Right atrium auricular region (tissue), 2 donors: ENCODE measurements around the gene LPGAT1. TPM values are rescaled to one million over a fixed set of nuclear protein-coding genes. Genes with fewer than 3 reads are reported as not detected.

Source experiments
- DNase-seq: peaks from one replicate; pipeline ENCODE4 v3.0.0-alpha.2; 2019; ENCODE audit warnings: low spot score
- H3K27ac ChIP-seq, 2 donors: fragments of 200-600 bp; sonication (generic); 1 replicate in 1 of 2; 2 replicates in 1 of 2; pipeline ENCODE4 v1.5.1; 2016 to 2019
- H3K27me3 ChIP-seq, 2 donors: fragments of 200-600 bp; sonication (generic); one replicate each; pipeline versions ENCODE4 v1.5.1 to v1.6.0; 2017 to 2019
- H3K36me3 ChIP-seq: fragments of 200-600 bp; sonication (generic); one replicate; pipeline ENCODE4 v1.5.1; 2016
- H3K4me1 ChIP-seq, 2 donors: fragments of 200-600 bp; sonication (generic); one replicate each; pipeline versions ENCODE4 v1.5.1 to v1.6.0; 2017 to 2019
- H3K4me3 ChIP-seq, 2 donors: fragments of 200-600 bp; sonication (generic); 1 replicate in 1 of 2; 2 replicates in 1 of 2; pipeline ENCODE4 v1.5.1; 2017 to 2019; ENCODE audit warnings: mild to moderate bottlenecking in 1 of 2, moderate library complexity in 1 of 2
- H3K9me3 ChIP-seq, 2 donors: fragments of 200-600 bp; sonication (generic); one replicate each; pipeline ENCODE4 v1.5.1; 2019
- CTCF ChIP-seq, 2 donors: fragments of 200-600 bp; sonication (generic); IDR thresholded peaks; one replicate each; pipeline ENCODE4 v1.5.1; 2019; ENCODE audit warnings: antibody characterized with exemption in 2 of 2
- total RNA-seq, 2 donors: library from RNA; depleted of rRNA; stranded (reverse); fragments of >200 nt; gene quantifications; one replicate each; pipeline ENCODE4 v1.1.0, GENCODE V29; 2016

Gene LPGAT1
- total RNA-seq, 2 donors from 2014 or later = 27.0 to 36.2 TPM

- Histone ChIP-seq H3K36me3 (peaks cover 34% of the 10 kb centered on the region), H3K27ac (no peak overlapping the region), H3K27me3 (no peaks in the 10 kb centered on the region), H3K4me3 (no peak overlapping the region), H3K4me1 (peaks cover 0 to 3% of the 10 kb centered on the region in 2 donors), H3K9me3 (no peaks in the 10 kb centered on the region)
- no peak for DNase-seq
- no peak for TF ChIP-seq CTCF (IDR thresholded peaks at IDR 0.05)
Measured at GRCh38 chr1:211748810-211749209, 81.8 kb downstream of the LPGAT1 start.

DNA sequence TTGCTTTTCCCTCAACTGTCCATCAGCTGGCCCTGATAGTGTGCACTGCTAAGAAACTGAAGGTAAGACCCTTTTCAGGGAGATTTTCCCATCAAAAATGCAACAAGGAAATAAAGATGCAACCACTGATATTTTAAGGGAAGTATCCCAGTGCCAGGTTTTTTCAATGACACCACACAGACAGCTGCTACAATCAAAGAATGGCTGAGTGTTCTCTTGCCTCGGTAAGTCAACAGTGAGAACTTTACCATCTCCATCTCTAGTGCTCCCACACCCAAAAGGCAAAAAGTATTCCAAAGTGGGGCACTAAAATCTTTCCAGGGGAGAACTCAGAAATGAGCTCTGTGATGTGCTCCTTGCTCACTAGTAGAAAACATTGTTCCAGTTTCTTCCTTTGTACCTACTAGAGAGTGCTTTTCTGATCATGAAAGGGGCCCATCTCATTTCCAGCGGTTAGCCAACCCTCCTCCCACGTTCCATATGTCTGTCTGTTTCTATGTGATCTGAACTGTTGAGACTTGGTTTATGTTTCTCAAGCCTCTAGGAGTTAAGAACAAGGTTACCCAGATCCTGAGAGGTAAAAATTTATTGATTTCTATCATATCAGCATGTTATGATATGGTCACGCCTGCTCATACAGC is 87.6 kb downstream of the LPGAT1 start:
- no peak for DNase-seq
- no peaks in the 10 kb centered on the region for H3K9me3 ChIP-seq
- peaks cover 6% of the 10 kb centered on the region for H3K36me3 ChIP-seq
- no peaks in the 10 kb centered on the region for H3K4me1 ChIP-seq
- no peak for TF ChIP-seq CTCF (IDR thresholded peaks at IDR 0.05)
- H3K27me3 ChIP-seq = no peaks in the 10 kb centered on the region
- no peak overlapping the region for H3K4me3 ChIP-seq
- no peak overlapping the region for H3K27ac ChIP-seq

- Histone ChIP-seq H3K36me3 (no peaks in the 10 kb centered on the region), H3K4me3 (no peak overlapping the region), H3K27ac (no peak overlapping the region), H3K27me3 (no peaks in the 10 kb centered on the region), H3K4me1 (no peaks in the 10 kb centered on the region), H3K9me3 (no peaks in the 10 kb centered on the region)
- TF ChIP-seq CTCF (IDR thresholded peaks at IDR 0.05) = no peak
- DNase-seq = no peak
Measured at GRCh38 chr1:211742272-211742671, 88.3 kb downstream of the LPGAT1 start.

GRCh38 chr1:211741788-211742187 is 88.8 kb downstream of the LPGAT1 start:
- no peak for TF ChIP-seq CTCF (IDR thresholded peaks at IDR 0.05)
- Histone ChIP-seq H3K27me3 (no peaks in the 10 kb centered on the region), H3K4me1 (no peaks in the 10 kb centered on the region), H3K27ac (no peak overlapping the region), H3K4me3 (no peak overlapping the region), H3K9me3 (no peaks in the 10 kb centered on the region), H3K36me3 (no peaks in the 10 kb centered on the region)
- DNase-seq = no peak

DNA sequence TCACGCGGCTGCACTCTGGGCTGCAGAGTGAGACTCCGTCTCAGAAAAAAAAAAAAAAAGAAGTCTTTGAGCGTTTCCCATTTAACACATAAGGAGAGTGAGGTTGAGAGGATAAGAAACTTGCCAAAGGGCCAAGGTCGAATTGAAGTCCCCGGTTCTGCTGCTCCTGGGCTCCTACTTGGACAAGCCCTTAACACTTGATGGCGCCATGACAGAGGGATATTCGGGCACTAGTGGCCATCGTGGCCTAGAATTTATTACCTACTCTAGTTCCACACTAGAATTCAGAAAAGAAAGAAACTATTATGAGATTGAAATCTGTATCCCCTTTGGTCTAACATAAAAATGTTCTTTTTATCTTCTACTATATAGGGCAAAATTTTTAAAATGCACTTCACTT is 89.4 kb downstream of the LPGAT1 start:
- Histone ChIP-seq H3K4me1 (no peaks in the 10 kb centered on the region), H3K36me3 (no peaks in the 10 kb centered on the region), H3K4me3 (no peak overlapping the region), H3K27ac (no peak overlapping the region), H3K9me3 (no peaks in the 10 kb centered on the region), H3K27me3 (no peaks in the 10 kb centered on the region)
- no peak for TF ChIP-seq CTCF (IDR thresholded peaks at IDR 0.05)
- no peak for DNase-seq
